Dermis microvascular lymphatic vessel endothelial cell (primary cell): ENCODE results near the gene GADD45G. TPM values are rescaled to one million over a fixed set of nuclear protein-coding genes. Genes with fewer than 3 reads are reported as not detected.

Experiments
- DNase-seq, 2 donors: peaks; one replicate each; pipeline versions ENCODE4 v3.0.0 to v3.0.0-alpha.2; 2010; ENCODE audit warnings: low read depth in 2 of 2
- total RNA-seq: library from RNA; depleted of rRNA; stranded (reverse); fragments of >200 nt; gene quantifications from 2 replicates; pipeline ENCODE4 v1.2.1, GENCODE V29; 2014

Gene GADD45G
- total RNA-seq, 1 donor from 2014 or later: under 0.01 TPM

DNA sequence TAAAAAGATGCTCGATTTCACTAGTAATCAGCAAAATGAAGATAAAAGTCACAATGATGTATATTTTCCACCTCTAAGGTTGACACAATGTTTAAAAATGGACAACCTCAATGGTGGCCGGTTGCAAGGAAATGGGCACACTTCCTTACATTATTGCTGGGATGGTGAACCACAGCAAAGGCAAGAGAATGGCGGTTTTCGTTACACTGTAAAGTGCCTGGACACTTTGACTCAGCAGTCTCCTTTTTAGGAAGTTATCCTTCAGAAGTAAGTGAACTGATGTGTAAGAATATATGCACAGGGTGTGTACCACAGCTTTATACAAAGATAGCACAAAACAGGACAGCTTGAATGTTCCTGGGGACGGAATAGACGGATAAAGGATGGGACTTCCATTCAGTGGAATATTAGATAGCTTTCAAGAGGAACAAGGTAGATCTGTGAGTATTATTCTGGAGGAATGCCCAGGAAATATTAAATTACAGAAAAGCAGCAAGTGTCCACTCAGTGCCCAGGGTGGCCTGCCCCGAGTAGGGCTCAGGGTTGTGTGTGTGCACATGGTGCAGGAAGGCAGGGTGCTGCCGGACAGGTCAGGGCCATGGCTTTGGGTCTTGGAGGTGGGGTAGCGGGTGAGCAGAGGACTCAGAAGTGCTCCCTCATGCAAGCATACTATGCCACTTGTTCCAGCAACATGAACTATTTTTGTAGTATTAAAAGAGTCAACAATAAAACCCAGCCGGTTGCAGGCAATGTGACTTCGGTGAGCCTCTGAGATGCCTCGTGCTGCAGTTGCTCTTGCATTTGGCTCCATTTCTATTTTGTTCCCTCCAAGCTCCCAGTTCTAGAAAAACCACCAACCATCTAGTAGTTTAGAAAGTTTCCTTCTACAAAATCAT is 24.5 kb downstream of the GADD45G start:
- DNase-seq: no peak

- no peak for DNase-seq
Measured at GRCh38 chr9:89630508-89630907, 25.7 kb downstream of the GADD45G start.

DNA sequence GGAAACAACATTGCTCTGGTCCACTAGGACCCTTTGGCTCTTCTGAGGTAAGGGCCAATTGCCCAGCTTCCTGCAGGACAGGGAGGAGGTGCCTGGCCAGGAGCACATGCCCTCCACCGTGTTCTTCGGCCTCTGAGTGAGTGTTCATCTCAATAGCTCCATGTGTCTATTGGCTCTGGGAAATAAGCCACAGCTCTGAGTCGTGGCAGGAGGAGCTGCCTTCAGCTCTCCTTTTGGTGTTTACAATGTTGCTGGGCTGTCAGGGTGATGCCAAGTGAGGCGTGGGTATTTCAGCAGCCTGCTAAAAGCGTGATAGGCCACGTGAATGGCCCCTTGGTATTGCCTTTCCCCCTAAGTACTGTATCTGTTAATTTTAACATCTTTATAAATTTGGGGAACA is 26.6 kb downstream of the GADD45G start:
- DNase-seq: no peak

GRCh38 chr9:89632192-89632733 is 27.5 kb downstream of the GADD45G start:
- DNase-seq: no peak

GRCh38 chr9:89632736-89633135 is 27.9 kb downstream of the GADD45G start:
- no peak for DNase-seq

- DNase-seq: no peak
Measured at GRCh38 chr9:89633404-89633803, 28.6 kb downstream of the GADD45G start.

DNA sequence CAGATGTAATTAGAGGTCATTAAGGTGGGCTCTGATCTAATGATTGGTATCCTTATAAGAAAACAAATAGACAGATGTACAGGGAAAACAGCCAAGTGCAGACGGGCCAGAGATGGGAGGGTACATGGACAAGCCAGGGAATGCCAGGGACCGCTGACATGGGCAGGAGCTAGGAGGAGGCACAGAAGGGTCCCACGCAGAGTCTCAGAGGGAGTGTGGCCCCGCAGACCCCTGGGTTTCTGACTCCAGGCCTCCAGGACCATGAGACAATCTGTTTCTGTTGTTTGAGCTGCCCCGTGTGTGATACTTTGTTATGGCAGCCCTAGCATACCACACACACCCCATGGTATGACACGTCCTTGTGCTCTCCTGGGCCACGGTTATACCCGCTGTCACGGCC is 29.1 kb downstream of the GADD45G start:
- no peak for DNase-seq

DNA sequence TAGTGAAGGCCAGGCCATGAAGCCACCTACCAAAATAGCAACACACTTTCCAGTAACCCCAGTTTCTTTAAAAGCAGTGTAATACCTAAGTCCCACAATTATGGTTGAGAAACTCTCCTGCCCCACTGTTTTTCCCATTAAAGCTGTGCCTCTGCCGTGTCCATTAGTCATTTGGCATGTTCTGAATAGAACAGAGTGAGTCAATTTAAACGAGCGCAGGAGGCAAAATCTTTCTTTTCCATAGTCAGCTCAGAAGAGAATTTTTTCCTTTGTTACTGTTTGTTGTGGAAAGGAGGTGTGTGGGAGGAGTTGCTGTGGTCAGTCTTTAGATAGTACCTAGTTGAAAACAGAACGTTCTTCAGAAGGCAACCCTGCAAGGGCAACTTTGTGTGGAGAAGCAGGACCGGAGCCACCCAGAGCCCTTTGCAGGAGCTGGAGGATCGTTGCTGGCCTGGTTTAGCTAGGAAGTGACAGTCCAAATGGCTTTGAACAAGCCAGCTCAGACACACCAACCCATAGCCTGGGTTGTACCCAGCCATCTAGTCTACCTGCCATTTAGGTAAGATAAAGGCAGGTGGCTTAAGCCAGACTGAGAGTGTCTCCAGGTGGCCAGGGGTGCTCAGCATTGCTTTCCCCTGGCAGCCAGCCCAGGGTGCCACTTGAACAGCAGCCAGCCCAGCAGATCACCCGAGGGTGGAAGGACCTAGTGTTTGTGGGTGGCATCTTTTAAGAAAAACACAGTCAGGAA is 30.4 kb downstream of the GADD45G start:
- DNase-seq: no peak

GRCh38 chr9:89635816-89636215 is 31.0 kb downstream of the GADD45G start:
- DNase-seq: no peak

GRCh38 chr9:89637787-89638186 is 33.0 kb downstream of the GADD45G start:
- no peak for DNase-seq

DNA sequence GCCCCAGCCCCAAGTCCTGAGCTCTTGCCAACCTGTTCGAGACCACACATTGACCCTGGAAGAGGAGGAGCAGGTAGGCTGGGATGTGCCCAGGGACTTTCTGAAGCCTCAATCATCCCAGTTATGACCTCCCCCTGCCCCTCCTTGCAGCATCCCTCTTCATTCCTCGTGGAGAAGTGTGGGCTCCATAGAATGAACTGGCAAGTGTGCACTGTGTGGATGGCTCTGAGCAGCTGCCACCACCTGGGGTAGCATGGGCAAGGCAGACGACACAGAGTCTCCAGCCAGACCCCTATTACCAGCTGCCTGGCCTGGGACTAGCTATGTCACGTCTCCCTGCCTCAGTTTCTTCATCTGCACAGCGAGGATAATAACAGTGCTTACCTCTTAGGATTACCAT is 33.5 kb downstream of the GADD45G start:
- DNase-seq: no peak

DNA sequence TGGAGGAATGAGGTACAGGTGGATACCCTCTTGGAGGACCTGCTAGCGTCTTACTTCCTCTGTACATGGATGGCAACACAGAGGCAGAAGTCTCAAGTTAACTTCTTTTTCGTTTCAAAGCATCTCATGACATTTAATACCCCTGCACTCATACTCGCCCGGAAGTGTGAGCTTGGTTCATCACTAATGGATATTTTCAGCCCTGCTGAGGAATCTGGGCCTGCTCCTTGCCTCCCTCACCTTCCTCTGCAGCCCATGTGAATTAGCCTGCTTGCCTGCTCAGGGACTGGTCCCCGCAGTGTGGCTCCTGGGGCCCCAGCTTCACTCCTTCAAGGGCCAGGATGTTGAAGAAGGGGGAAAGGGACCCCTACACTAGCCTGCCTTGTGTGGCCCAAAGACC is 34.1 kb downstream of the GADD45G start:
- no peak for DNase-seq

DNA sequence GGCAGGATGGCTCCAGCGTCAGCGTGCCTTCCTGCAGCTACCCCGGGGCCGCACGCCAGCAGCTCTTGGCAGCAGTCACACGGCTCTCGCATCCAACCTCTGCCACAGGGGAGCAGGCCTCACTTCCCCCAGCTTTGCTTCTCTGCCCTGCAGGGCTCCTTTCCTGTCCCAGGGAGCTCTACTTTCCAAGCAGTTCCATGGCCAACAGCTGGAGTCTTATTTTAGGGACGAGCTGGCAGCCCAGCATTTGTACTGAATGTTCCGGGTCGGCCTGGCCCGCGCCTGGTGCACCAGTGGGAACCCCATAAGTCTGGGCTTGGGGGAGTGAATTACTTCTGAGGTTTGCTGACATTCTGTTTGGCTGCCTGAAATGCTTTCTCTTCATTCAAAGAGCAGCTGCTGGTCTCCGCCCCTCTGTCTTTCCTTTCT is 34.6 kb downstream of the GADD45G start:
- DNase-seq: peak in 1 of 2 donors; percentile 4

GRCh38 chr9:89639961-89640360 is 35.1 kb downstream of the GADD45G start:
- no peak for DNase-seq

DNA sequence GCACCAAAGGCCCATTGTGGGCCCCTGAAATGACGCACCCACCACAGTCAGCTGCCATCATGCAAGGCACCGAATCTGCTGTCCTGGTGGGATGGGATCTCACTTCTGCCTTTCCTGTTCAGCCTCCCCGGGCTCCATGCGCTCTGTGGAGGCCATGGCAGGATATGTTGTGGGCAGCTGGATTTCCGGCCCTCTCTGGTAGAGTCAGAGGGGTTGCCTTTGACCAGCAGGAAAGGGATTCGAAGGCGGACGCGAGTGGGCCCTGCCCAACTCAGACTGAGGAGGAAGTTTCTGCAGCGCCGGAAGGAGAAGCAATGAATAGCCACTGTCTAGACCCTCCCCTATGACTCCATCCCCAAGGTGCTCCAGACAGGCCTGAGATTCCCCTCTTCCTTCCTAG is 35.5 kb downstream of the GADD45G start:
- peak in 1 of 2 donors; percentile 7 for DNase-seq

DNA sequence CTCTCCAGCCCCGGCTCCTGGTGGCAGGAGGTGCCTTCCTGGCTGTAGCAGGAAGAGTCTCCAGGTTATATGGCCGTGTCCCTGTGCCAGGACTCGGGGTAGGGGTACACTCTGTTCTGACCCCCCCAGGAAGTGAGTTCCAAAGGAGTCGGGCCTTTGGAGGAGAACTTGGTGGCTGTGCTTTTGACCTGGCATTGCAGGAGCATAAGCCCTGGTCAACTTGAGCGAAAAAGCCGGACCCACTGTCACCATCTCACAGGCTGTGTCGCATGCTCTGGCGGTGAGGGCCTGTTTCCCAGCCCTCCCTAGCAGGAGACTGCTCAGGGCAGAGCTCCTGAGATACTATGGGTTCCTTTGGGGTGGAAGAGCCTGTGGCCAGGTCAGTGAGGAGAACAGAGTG is 36.0 kb downstream of the GADD45G start:
- no peak for DNase-seq

GRCh38 chr9:89641980-89642379 is 37.2 kb downstream of the GADD45G start:
- no peak for DNase-seq

GRCh38 chr9:89642789-89643188 is 38.0 kb downstream of the GADD45G start:
- DNase-seq: no peak

DNA sequence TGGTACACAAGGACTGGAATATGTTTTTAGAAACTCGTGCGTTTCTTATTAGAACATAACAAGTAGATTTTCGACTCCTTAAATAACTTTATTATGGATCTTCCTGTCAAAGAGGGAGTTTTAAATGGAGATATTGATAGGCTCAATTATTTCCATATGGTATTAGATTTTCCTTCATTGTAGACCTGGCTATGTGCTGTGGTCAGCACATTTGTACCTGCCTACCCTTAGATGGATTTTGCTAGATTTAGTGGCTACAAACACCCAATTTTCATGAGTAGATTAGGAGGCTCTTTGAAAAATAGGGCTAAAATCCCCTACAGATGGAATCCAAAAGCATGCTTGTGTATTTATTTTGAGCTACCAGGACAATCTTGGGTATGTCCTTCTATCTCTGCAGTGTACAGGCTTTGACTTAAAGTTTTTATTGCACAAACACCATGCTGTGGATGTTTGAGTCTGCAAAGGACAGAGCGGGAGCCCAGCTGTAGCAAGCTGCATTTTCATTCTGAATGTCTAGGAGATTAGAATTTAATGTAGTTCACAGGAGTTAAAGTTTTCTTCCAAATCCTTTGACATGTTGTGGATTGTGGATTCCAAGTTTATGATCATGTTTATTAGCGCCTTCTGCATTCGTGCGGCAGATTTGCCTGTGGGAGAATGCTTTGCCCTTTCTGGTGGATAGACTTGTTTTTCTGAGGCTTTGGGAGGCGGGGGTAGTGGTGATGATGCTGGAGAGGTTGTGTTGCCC is 41.6 kb downstream of the GADD45G start:
- DNase-seq: no peak

DNA sequence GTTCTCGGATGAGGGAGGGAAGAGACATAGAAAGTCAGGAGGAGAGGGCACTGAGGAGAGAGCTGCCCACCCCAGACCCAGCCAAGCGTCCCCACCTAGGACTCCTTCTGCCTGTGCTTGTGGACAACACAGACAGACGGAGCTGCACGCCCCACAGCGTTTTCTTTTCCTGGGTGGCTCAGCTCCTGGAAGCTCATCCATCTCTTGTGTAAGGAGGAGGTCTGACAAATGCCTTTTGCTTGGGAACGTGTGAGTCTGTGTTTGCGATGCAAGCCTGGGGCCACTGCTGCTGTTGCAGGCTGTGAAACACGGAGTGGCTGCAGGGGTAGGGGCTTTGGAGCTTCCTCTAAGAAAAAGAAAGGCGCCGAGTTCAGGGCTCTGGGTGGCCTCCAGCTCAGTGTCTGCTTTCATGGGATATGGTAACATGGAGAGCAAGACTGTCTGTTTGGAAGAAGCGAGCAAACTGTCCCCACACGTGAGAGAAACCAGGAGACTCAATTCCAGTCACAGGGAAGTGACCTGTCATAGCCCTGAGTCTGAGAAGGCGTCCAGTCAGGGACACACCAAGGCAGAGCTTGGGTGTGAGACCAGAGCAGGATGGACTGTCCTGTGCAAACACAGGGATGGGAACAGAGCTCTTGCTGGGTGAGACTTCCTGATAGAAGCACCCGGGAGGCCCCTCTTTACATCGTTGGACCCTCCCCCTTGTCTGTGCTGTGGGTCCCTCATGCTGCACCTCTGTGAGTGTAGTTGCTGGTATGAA is 42.7 kb downstream of the GADD45G start:
- DNase-seq: no peak
